Panc1 (cell line): ENCODE measurements around the gene ACSS3.

Source experiments
- POLR2AphosphoS5 ChIP-seq: IDR thresholded peaks from 2 replicates; pipeline ENCODE4 v1.6.1; 2012; ENCODE audit warnings: mild to moderate bottlenecking, low read depth, low read length, moderate library complexity
- REST ChIP-seq, 2 experiments: IDR thresholded peaks; 2 replicates each; pipeline ENCODE4 v1.6.1; 2011 to 2012; ENCODE audit warnings: low read depth in 2 of 2, control low read depth in 1 of 2, low read length in 1 of 2, mild to moderate bottlenecking in 1 of 2, moderate library complexity in 1 of 2; ENCODE audit not compliant: insufficient read depth in 1 of 2
- TCF7L2 ChIP-seq: IDR thresholded peaks from 2 replicates; pipeline ENCODE4 v1.6.1; 2011; ENCODE audit warnings: mild to moderate bottlenecking, low read depth, low read length, inconsistent platforms
- TF ChIP-seq, protein P1 (sequence below): fragments of 450-650 bp; IDR thresholded peaks from 2 replicates; pipeline ENCODE4 v1.5.1; 2017; ENCODE audit warnings: mild to moderate bottlenecking

DNA sequence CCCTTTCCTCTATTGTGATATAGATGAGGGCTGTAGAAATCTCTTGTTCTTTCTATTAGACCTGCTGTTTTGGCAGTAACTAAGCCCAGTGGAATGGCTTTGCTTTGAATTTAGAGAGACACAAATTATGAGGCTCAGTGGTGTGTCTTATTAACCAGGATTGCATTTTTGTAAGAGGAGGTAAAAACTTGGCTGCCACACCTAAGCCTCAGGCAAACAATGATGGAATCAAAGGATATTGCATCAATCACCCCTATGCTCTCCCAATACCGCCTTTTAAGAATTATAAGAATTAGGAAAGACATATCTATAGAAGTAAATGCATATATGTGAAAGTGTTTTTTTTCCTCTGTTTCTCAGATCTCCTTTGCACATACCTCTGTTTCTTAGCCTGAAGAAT, 63.3 kb downstream of the ACSS3 start:
- TF ChIP-seq, protein P1, sequence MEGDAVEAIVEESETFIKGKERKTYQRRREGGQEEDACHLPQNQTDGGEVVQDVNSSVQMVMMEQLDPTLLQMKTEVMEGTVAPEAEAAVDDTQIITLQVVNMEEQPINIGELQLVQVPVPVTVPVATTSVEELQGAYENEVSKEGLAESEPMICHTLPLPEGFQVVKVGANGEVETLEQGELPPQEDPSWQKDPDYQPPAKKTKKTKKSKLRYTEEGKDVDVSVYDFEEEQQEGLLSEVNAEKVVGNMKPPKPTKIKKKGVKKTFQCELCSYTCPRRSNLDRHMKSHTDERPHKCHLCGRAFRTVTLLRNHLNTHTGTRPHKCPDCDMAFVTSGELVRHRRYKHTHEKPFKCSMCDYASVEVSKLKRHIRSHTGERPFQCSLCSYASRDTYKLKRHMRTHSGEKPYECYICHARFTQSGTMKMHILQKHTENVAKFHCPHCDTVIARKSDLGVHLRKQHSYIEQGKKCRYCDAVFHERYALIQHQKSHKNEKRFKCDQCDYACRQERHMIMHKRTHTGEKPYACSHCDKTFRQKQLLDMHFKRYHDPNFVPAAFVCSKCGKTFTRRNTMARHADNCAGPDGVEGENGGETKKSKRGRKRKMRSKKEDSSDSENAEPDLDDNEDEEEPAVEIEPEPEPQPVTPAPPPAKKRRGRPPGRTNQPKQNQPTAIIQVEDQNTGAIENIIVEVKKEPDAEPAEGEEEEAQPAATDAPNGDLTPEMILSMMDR = no peak
- TF ChIP-seq TCF7L2 = no peak
- no peak for TF ChIP-seq POLR2AphosphoS5
- no peak for TF ChIP-seq REST (IDR thresholded peaks at IDR 0.05; ENCODE audit: insufficient read depth in 1 of 2, low read depth in 2 of 2, low read length in 1 of 2)
